ENCODE results near the gene SOWAHC. TPM values are rescaled to one million over a fixed set of nuclear protein-coding genes. Genes with fewer than 3 reads are reported as not detected.

The SOWAHC gene
- total and polyA plus RNA-seq, 2 donors (not counting 3 experiments of a cell fraction or from before 2014, with no cell fraction given) = 1.0 to 4.1 TPM

DNA sequence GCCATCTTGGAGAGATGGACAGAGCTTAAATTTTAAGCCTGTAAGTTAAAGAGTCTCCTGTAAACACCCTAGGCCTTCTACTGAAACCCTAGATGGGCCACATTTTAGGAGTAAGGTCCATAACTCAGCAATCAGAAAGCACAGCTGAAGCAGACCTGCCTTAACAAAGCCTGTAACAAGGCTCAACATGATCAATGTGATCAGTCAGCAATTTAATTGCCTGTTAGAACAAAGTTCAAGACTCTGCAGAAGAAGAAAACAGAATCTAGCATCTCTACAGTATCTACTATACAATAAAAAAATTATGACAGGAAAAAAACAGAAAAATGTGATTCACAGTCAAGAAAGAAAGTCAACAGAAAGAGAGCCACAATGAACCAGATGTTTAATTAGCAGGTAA lies 27.5 kb upstream of the SOWAHC start:
- H3K9ac ChIP-seq (replicated peaks; ENCODE audit: extremely low read depth, insufficient read depth, low read length) = no peak overlapping the region
- H2AFZ ChIP-seq (ENCODE audit: low read depth, low read length) = no peak overlapping the region
- H3K36me3 ChIP-seq (ENCODE audit: control insufficient read depth in 2 of 2, extremely low read depth in 1 of 2, insufficient read depth in 2 of 2, low read length in 2 of 2) = peaks cover 4 to 7% of the 10 kb centered on the region in 2 experiments
- FAIRE-seq (no peak), DNase-seq (ENCODE audit: low read depth, low spot score) (no peak)
- intact Hi-C loops (cut with micrococcal nuclease) (no loop called here), dilution Hi-C loops (cut with MboI; ENCODE audit: extremely low pct_ligation_motif_present, low sequenced_read_pairs) (no loop called here)
- BruUV-seq (replicated peaks) = no TSS peak
- no peaks in the 10 kb centered on the region for H3K27me3 ChIP-seq (ENCODE audit: control insufficient read depth in 2 of 2, insufficient read depth in 2 of 2, low read length in 2 of 2)
- TF ChIP-seq MYC (IDR thresholded peaks at IDR 0.05; ENCODE audit: low read depth, low read length) = no peak
- TF ChIP-seq, protein P1, sequence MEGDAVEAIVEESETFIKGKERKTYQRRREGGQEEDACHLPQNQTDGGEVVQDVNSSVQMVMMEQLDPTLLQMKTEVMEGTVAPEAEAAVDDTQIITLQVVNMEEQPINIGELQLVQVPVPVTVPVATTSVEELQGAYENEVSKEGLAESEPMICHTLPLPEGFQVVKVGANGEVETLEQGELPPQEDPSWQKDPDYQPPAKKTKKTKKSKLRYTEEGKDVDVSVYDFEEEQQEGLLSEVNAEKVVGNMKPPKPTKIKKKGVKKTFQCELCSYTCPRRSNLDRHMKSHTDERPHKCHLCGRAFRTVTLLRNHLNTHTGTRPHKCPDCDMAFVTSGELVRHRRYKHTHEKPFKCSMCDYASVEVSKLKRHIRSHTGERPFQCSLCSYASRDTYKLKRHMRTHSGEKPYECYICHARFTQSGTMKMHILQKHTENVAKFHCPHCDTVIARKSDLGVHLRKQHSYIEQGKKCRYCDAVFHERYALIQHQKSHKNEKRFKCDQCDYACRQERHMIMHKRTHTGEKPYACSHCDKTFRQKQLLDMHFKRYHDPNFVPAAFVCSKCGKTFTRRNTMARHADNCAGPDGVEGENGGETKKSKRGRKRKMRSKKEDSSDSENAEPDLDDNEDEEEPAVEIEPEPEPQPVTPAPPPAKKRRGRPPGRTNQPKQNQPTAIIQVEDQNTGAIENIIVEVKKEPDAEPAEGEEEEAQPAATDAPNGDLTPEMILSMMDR (IDR thresholded peaks at IDR 0.05; ENCODE audit: extremely low read depth in 1 of 2, insufficient read depth in 1 of 2, low read depth in 1 of 2, low read length in 2 of 2) = no peak
- no peak for TF ChIP-seq GATA2 (IDR thresholded peaks at IDR 0.05; ENCODE audit: insufficient read depth, insufficient read length, low read depth, low read length)
- TF ChIP-seq JUN (IDR thresholded peaks at IDR 0.05; ENCODE audit: borderline replicate concordance, insufficient read depth, insufficient read length, low read depth) = no peak
- TF ChIP-seq FOS (IDR thresholded peaks at IDR 0.05; ENCODE audit: borderline replicate concordance, insufficient read depth, low read length) = no peak
- TF ChIP-seq POLR2AphosphoS5 (IDR thresholded peaks at IDR 0.05; ENCODE audit: insufficient read depth, low read depth, low read length) = no peak
- H3K9me1 ChIP-seq (replicated peaks; ENCODE audit: control insufficient read depth, extremely low read depth, insufficient read depth, low read length) = no peaks in the 10 kb centered on the region
- ChIA-PET POLR2A (no interaction called here), CTCF (interaction anchor here (0.7 to 2.4 kb wide), 5 partner anchors 11 to 149 kb away, joined by 3 to 8 read pairs (median 4); no protein-coding TSS in a partner anchor)
- no peak overlapping the region for H3K27ac ChIP-seq (ENCODE audit: insufficient read depth, low read depth, low read length)
- H3K4me2 ChIP-seq (ENCODE audit: insufficient read depth, low read length) = no peak overlapping the region
- no peaks in the 10 kb centered on the region for H3K4me1 ChIP-seq (ENCODE audit: control insufficient read depth, extremely low read depth, insufficient read depth, low read length)
- H4K20me1 ChIP-seq (replicated peaks; ENCODE audit: control insufficient read depth, extremely low read depth, insufficient read depth, low read length) = peaks cover 2% of the 10 kb centered on the region
- no peak overlapping the region for H3K4me3 ChIP-seq (replicated peaks in 1 of 3; ENCODE audit: insufficient read depth in 1 of 3, low read depth in 1 of 3, low read length in 3 of 3)
- no peaks in the 10 kb centered on the region for H3K9me3 ChIP-seq (replicated peaks; ENCODE audit: control insufficient read depth, insufficient read depth, low read length)
- H3K79me2 ChIP-seq (ENCODE audit: control insufficient read depth, insufficient read depth, low read length) = peaks cover 49% of the 10 kb centered on the region

GRCh38 chr2:109591206-109591605 lies 23.0 kb upstream of the SOWAHC start:
- Histone ChIP-seq H3K9me1 (replicated peaks; ENCODE audit: control insufficient read depth, extremely low read depth, insufficient read depth, low read length) (no peaks in the 10 kb centered on the region), H3K4me3 (replicated peaks in 1 of 3; ENCODE audit: insufficient read depth in 1 of 3, low read depth in 1 of 3, low read length in 3 of 3) (no peak overlapping the region), H2AFZ (ENCODE audit: low read depth, low read length) (no peak overlapping the region), H3K9ac (replicated peaks; ENCODE audit: extremely low read depth, insufficient read depth, low read length) (no peak overlapping the region), H3K27me3 (ENCODE audit: control insufficient read depth in 2 of 2, insufficient read depth in 2 of 2, low read length in 2 of 2) (no peaks in the 10 kb centered on the region), H4K20me1 (replicated peaks; ENCODE audit: control insufficient read depth, extremely low read depth, insufficient read depth, low read length) (no peaks in the 10 kb centered on the region), H3K36me3 (ENCODE audit: control insufficient read depth in 2 of 2, extremely low read depth in 1 of 2, insufficient read depth in 2 of 2, low read length in 2 of 2) (peaks cover 4 to 5% of the 10 kb centered on the region in 2 experiments), H3K27ac (ENCODE audit: insufficient read depth, low read depth, low read length) (no peak overlapping the region), H3K4me1 (ENCODE audit: control insufficient read depth, extremely low read depth, insufficient read depth, low read length) (no peaks in the 10 kb centered on the region), H3K79me2 (ENCODE audit: control insufficient read depth, insufficient read depth, low read length) (peaks cover 65% of the 10 kb centered on the region), H3K4me2 (ENCODE audit: insufficient read depth, low read length) (no peak overlapping the region), H3K9me3 (replicated peaks; ENCODE audit: control insufficient read depth, insufficient read depth, low read length) (no peaks in the 10 kb centered on the region)
- dilution Hi-C loops (cut with MboI; ENCODE audit: extremely low pct_ligation_motif_present, low sequenced_read_pairs) = no loop called here
- intact Hi-C loops (cut with micrococcal nuclease) = no loop called here
- no peak for TF ChIP-seq POLR2AphosphoS5 (IDR thresholded peaks at IDR 0.05; ENCODE audit: insufficient read depth, low read depth, low read length)
- CTCF ChIA-PET = no interaction called here
- DNase-seq (ENCODE audit: low read depth, low spot score) = no peak
- BruUV-seq (replicated peaks) = no TSS peak
- FAIRE-seq = no peak
- POLR2A ChIA-PET = no interaction called here

Measured in endothelial cell of umbilical vein (primary cell).